Keratinocyte (primary cell): ENCODE results near the gene RIT1.

Experiments used
- EZH2 ChIP-seq: IDR thresholded peaks from one replicate; pipeline ENCODE4 v1.6.1; 2012; ENCODE audit warnings: inconsistent platforms, mild to moderate bottlenecking, low read length, moderate library complexity
- TF ChIP-seq, protein P1 (sequence below), 3 experiments: IDR thresholded peaks in 1 of 3; conservative IDR thresholded peaks in 1 of 3; optimal IDR thresholded peaks in 1 of 3; 2 replicates in 2 of 3; 3 replicates in 1 of 3; pipeline versions ENCODE3 to v1.5.1; 2011; ENCODE audit warnings: low read length in 3 of 3, mild to moderate bottlenecking in 3 of 3, moderate library complexity in 2 of 3, control low read depth in 1 of 3, inconsistent platforms in 1 of 3; ENCODE audit not compliant: insufficient read depth in 2 of 3; ENCODE audit errors: extremely low read depth in 1 of 3

- TF ChIP-seq, protein P1, sequence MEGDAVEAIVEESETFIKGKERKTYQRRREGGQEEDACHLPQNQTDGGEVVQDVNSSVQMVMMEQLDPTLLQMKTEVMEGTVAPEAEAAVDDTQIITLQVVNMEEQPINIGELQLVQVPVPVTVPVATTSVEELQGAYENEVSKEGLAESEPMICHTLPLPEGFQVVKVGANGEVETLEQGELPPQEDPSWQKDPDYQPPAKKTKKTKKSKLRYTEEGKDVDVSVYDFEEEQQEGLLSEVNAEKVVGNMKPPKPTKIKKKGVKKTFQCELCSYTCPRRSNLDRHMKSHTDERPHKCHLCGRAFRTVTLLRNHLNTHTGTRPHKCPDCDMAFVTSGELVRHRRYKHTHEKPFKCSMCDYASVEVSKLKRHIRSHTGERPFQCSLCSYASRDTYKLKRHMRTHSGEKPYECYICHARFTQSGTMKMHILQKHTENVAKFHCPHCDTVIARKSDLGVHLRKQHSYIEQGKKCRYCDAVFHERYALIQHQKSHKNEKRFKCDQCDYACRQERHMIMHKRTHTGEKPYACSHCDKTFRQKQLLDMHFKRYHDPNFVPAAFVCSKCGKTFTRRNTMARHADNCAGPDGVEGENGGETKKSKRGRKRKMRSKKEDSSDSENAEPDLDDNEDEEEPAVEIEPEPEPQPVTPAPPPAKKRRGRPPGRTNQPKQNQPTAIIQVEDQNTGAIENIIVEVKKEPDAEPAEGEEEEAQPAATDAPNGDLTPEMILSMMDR (optimal IDR thresholded peaks at IDR 0.05 in 1 of 3, IDR thresholded peaks at IDR 0.05 in 1 of 3, conservative IDR thresholded peaks at IDR 0.05 in 1 of 3; ENCODE audit: extremely low read depth in 1 of 3, insufficient read depth in 2 of 3, low read length in 3 of 3), result peak; percentile 73 to 83 (median 82)
- no peak for TF ChIP-seq EZH2
Measured at GRCh38 chr1:155938220-155938627, 27.1 kb upstream of the RIT1 start.
